Activated T-helper 2 cell treated with anti-CD3 and anti-CD28 coated beads, Interferon-gamma antibody, Interleukin-2, Interleukin-4, amounts not matched to agents 10 μg/mL and 5 μg/mL and 100 μg/mL, durations not matched to agents 14 hours and 24 hours and 36 hours (primary cell): Measurements from ENCODE around the gene KCNG2. TPM values are rescaled to one million over a fixed set of nuclear protein-coding genes. Genes with fewer than 3 reads are reported as not detected.

Experiments used
- DNase-seq: peaks from one replicate; pipeline ENCODE4 v3.0.0; 2021; ENCODE audit warnings: low spot score
- H3K27ac Mint-ChIP-seq: one replicate; pipeline ENCODE4 v1.8.0; 2021; ENCODE audit warnings: mixed read lengths
- H3K27me3 Mint-ChIP-seq: one replicate; pipeline ENCODE4 v1.8.0; 2021; ENCODE audit warnings: low read depth, mixed read lengths
- H3K36me3 Mint-ChIP-seq: one replicate; pipeline ENCODE4 v1.8.0; 2021; ENCODE audit warnings: low read depth, mixed read lengths
- H3K4me1 Mint-ChIP-seq: one replicate; pipeline ENCODE4 v1.8.0; 2021; ENCODE audit warnings: low read depth, mixed read lengths
- H3K4me3 Mint-ChIP-seq: one replicate; pipeline ENCODE4 v1.8.0; 2021; ENCODE audit warnings: low read depth, mild to moderate bottlenecking, moderate library complexity, mixed read lengths
- H3K9me3 Mint-ChIP-seq: one replicate; pipeline ENCODE4 v1.8.0; 2021; ENCODE audit warnings: mixed read lengths
- intact Hi-C: fragments of 100-400 bp; cut with micrococcal nuclease; formaldehyde crosslinking; loops from one replicate; pipeline ENCODE4 v1.15.1; 2023
- total RNA-seq: library from RNA; stranded (reverse); gene quantifications from 2 replicates; pipeline ENCODE4 v1.2.3, GENCODE V29; 2022

Gene KCNG2
- total RNA-seq, 1 donor from 2014 or later = not detected

GRCh38 chr18:79772108-79772864 lies 25.5 kb upstream of the KCNG2 start:
- Mint-ChIP-seq H3K9me3 (peaks cover 9% of the 10 kb centered on the region), H3K4me1 (no peaks in the 10 kb centered on the region), H3K4me3 (no peak overlapping the region), H3K36me3 (no peaks in the 10 kb centered on the region), H3K27ac (no peak overlapping the region), H3K27me3 (peaks cover 4% of the 10 kb centered on the region)
- intact Hi-C loops = no loop called here
- no peak for DNase-seq

DNA sequence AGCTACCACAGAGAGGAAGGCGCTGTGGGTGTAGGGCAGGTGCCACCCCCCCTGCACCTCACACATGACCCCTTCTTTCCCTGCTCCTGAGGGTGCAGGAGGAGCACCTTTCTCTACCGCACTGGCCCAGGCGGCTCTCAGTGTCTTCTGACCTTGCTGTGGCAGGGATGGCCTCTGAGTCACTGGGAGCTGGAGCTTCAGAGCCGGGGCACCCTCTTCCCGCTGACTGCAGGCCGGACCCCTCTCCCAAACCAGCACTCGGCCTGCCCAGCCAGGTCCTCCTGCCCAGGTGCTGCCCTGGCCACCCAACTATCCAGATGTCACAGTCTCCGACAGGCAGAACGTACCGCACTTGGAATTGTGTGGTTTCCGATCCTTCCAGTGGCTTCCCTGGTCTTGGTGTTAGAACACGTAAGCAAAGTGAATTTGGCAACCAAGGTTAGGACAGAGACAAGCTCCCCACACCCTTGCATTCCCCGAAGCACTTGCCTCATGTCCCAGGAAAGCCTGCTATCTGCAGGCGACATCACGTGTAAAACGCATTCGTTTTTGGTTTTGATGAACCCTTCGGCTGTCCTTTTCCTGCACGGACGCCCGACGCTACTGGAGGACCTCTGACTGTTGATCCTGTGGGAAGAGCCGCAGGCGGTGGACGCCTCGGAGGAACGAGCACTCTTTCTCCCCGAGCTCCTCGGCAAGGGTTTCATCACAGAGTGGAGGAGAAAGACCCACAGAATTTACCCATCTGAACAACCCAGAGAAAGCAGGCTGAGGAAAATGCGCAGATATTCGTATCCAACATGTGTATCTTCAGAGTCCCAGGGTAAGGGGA lies 24.7 kb upstream of the KCNG2 start:
- Mint-ChIP-seq H3K9me3 (peaks cover 5% of the 10 kb centered on the region), H3K4me1 (no peaks in the 10 kb centered on the region), H3K4me3 (no peak overlapping the region), H3K36me3 (no peaks in the 10 kb centered on the region), H3K27me3 (peaks cover 4% of the 10 kb centered on the region), H3K27ac (no peak overlapping the region)
- intact Hi-C loops = no loop called here
- DNase-seq = no peak

- intact Hi-C loops = no loop called here
- no peak overlapping the region for H3K4me3 Mint-ChIP-seq
- H3K9me3 Mint-ChIP-seq = no peaks in the 10 kb centered on the region
- no peaks in the 10 kb centered on the region for H3K36me3 Mint-ChIP-seq
- no peaks in the 10 kb centered on the region for H3K4me1 Mint-ChIP-seq
- H3K27ac Mint-ChIP-seq = no peak overlapping the region
- DNase-seq = no peak
- H3K27me3 Mint-ChIP-seq = no peaks in the 10 kb centered on the region
Observed at GRCh38 chr18:79774111-79774510, 23.6 kb upstream of the KCNG2 start.

GRCh38 chr18:79775441-79776221 lies 22.1 kb upstream of the KCNG2 start:
- no peak for DNase-seq
- no peaks in the 10 kb centered on the region for H3K36me3 Mint-ChIP-seq

GRCh38 chr18:79776674-79777073 lies 21.1 kb upstream of the KCNG2 start:
- H3K9me3 Mint-ChIP-seq = no peaks in the 10 kb centered on the region
- no peak overlapping the region for H3K27ac Mint-ChIP-seq
- no peaks in the 10 kb centered on the region for H3K36me3 Mint-ChIP-seq
- no peak for DNase-seq
- H3K27me3 Mint-ChIP-seq = no peaks in the 10 kb centered on the region
- no peak overlapping the region for H3K4me3 Mint-ChIP-seq
- H3K4me1 Mint-ChIP-seq = no peaks in the 10 kb centered on the region
- intact Hi-C loops = no loop called here

More at GRCh38 chr18:79775441-79776221, 22.1 kb upstream of the KCNG2 start:
- H3K4me3 Mint-ChIP-seq = no peak overlapping the region
- intact Hi-C loops = no loop called here
- no peaks in the 10 kb centered on the region for H3K27me3 Mint-ChIP-seq
- no peak overlapping the region for H3K27ac Mint-ChIP-seq
- no peaks in the 10 kb centered on the region for H3K4me1 Mint-ChIP-seq
- no peaks in the 10 kb centered on the region for H3K9me3 Mint-ChIP-seq

DNA sequence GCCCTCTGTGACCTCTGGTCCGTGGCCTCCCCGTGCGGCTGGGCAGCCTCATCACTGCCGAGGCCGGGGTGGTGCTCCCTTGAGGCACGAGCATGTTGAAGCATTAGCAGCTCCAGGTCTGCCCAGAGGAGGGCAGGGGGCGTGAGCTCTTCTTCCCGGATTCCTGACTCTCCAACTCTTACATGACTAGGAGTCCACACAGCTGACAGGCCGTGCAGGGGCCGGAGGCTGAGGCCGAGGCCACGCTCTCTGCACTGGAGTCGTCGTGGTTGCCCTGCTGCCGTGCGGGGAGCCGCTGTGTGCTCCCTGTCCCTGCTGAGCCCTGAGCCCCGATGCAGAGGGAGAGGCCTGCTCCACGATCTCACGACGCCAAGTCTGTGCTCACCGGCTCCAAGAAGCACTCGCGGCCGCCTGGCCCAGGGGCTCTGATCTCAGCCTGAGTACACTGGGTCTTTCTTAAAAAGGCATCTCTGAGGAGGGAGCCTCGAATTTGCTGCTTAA lies 19.4 kb upstream of the KCNG2 start:
- intact Hi-C loops = no loop called here
- Mint-ChIP-seq H3K27me3 (no peaks in the 10 kb centered on the region), H3K36me3 (no peaks in the 10 kb centered on the region), H3K9me3 (no peaks in the 10 kb centered on the region), H3K4me1 (no peaks in the 10 kb centered on the region), H3K4me3 (no peak overlapping the region), H3K27ac (no peak overlapping the region)
- no peak for DNase-seq

GRCh38 chr18:79779021-79779699 lies 18.6 kb upstream of the KCNG2 start:
- H3K27me3 Mint-ChIP-seq = no peaks in the 10 kb centered on the region
- no peak overlapping the region for H3K4me3 Mint-ChIP-seq
- no peaks in the 10 kb centered on the region for H3K4me1 Mint-ChIP-seq
- H3K9me3 Mint-ChIP-seq = no peaks in the 10 kb centered on the region
- H3K27ac Mint-ChIP-seq = no peak overlapping the region
- DNase-seq = no peak
- intact Hi-C loops = no loop called here
- no peaks in the 10 kb centered on the region for H3K36me3 Mint-ChIP-seq

DNA sequence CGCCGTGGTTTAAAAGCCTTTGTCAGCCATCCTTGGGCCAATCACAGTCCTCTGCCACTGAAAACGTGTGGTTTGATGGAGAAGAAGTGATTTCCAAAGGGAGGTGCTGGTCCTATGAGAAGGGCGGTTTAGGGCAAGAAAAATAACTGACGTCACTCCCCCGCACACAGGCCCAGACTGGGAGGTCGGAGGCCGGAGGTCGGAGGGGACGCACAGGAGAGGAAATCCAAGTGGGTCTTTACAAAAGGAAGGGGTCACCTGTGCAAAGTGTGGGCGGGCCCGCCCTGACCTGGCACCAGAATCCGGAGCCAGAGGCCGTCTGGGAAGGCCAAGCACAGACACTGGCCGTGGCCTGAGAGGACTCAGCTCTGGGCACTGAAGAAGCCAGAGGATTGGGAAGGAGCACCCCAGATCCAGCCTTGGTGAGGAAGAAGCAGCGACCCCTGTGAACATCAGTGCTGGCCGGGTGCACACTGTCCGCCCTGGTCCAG lies 18.0 kb upstream of the KCNG2 start:
- no peaks in the 10 kb centered on the region for H3K9me3 Mint-ChIP-seq
- no peaks in the 10 kb centered on the region for H3K4me1 Mint-ChIP-seq
- DNase-seq = no peak
- intact Hi-C loops = no loop called here
- peaks cover 1% of the 10 kb centered on the region for H3K27me3 Mint-ChIP-seq
- no peaks in the 10 kb centered on the region for H3K36me3 Mint-ChIP-seq
- H3K27ac Mint-ChIP-seq = no peak overlapping the region
- H3K4me3 Mint-ChIP-seq = no peak overlapping the region

- no peaks in the 10 kb centered on the region for H3K36me3 Mint-ChIP-seq
- H3K9me3 Mint-ChIP-seq = no peaks in the 10 kb centered on the region
- no peak for DNase-seq
- no peak overlapping the region for H3K27ac Mint-ChIP-seq
- H3K27me3 Mint-ChIP-seq = peaks cover 2% of the 10 kb centered on the region
- intact Hi-C loops = no loop called here
- no peak overlapping the region for H3K4me3 Mint-ChIP-seq
- H3K4me1 Mint-ChIP-seq = no peaks in the 10 kb centered on the region
Observed at GRCh38 chr18:79780547-79780946, 17.2 kb upstream of the KCNG2 start.

DNA sequence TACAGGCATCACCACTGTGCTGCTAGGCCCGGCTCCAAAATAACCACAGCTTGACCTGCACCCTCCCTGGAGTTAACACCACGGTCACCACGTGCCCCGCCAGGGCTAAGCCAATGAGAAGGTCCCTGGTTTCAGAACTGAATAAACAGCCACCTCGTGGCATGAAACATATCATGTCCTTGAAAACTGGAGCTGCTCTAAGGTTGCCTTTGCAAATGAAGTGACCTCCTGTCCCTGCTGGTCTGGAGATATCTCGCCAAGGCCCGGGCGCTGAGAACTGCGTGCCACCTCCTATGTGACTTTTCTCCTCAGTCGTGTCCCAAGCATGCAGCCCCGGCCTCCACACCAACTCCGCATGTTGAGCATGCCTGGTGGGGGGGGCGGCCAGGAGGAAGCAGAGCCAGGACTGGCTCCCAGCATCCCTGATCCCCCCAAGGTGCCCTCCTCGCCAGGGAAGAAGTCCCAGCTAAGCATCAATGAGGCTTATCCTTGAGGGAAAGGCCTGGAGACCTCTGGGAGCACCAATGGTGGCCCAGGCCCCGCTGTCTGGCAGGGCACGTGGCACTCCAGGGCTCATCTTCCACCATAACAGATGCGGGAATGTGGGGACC lies 16.3 kb upstream of the KCNG2 start:
- H3K4me1 Mint-ChIP-seq = no peaks in the 10 kb centered on the region
- no peak overlapping the region for H3K4me3 Mint-ChIP-seq
- intact Hi-C loops = no loop called here
- H3K27ac Mint-ChIP-seq = no peak overlapping the region
- H3K27me3 Mint-ChIP-seq = peaks cover 4% of the 10 kb centered on the region
- no peak for DNase-seq
- no peaks in the 10 kb centered on the region for H3K9me3 Mint-ChIP-seq
- H3K36me3 Mint-ChIP-seq = no peaks in the 10 kb centered on the region

DNA sequence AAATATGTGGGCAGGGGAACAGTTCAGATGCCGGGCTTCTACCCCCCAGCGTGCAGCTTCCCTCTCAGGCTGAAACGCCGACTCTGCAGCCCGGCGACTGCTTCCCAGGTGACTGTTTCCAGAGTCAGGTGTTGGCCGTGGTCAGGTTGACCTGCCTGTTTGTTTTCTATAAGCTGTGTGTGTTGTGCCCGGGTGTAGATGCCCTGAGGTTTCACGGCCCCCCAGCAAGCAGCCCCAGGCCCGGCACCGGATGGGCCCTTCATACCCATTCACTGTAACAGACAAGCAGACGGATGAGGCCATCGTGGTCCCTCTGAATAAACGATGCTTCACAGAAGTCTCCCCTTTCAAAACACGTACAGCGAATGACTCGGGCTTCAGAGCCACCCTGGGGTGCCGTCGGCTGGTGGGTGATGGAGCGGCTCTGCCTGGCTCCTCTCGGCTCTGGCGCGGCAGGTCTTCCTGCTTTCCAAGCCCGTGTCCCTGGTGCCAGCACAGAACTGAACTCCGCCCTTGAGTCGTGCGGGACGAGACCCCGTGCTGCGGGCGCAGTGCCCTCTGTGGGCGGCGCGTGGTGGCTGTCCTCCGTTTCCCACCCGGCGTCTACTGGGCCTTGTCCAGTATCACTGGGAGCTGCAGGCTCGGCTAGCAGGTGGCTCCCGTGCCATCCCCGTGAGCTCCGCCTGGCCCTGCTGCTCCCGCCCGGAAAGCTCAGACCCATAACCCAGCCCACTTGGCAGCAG lies 15.0 kb upstream of the KCNG2 start:
- no peak for DNase-seq
- H3K27me3 Mint-ChIP-seq = peaks cover 11% of the 10 kb centered on the region
- intact Hi-C loops = no loop called here

More for the DNA sequence above, 15.0 kb upstream of the KCNG2 start:
- Mint-ChIP-seq H3K4me3 (no peak overlapping the region), H3K36me3 (no peaks in the 10 kb centered on the region), H3K27ac (no peak overlapping the region), H3K4me1 (no peaks in the 10 kb centered on the region), H3K9me3 (no peaks in the 10 kb centered on the region)
